GM12878 (cell line): ENCODE results near the gene NOM1. TPM values are rescaled to one million over a fixed set of nuclear protein-coding genes. Genes with fewer than 3 reads are reported as not detected.

Experiments used
- ATAC-seq: fragments of 200-7000 bp; cut with Tn5 transposase; 3 replicates; pipeline ENCODE4 v1.9.1; 2020; ENCODE audit warnings: mild to moderate bottlenecking, moderate library complexity
- BruUV-seq: library from RNA; stranded (reverse); fragments of 400-500 nt; replicated peaks from 2 replicates; lab custom pipeline; 2021; lab: Mats Ljungman, UMichigan
- CTCF ChIA-PET: fragments of 300-600 bp; sonication (Branson Sonifier 250); formaldehyde crosslinking; extraction: SDS; loops from one replicate; lab custom pipeline; 2021; ENCODE audit warnings: inconsistent platforms; lab: Yijun Ruan, JAX
- POLR2A ChIA-PET: fragments of 350-600 bp; formaldehyde crosslinking; extraction: SDS; loops from one replicate; lab custom pipeline; 2021; ENCODE audit warnings: inconsistent platforms; lab: Charles Lee
- RAD21 ChIA-PET: fragments of 300-600 bp; sonication (Branson Sonifier 250); formaldehyde crosslinking; loops from one replicate; lab custom pipeline; 2023; ENCODE audit warnings: antibody characterized with exemption; ENCODE audit not compliant: unreplicated experiment; lab: Charles Lee
- SMC1A ChIA-PET: fragments of 300-600 bp; sonication (Branson Sonifier 250); formaldehyde crosslinking; loops from one replicate; lab custom pipeline; 2023; ENCODE audit not compliant: unreplicated experiment, uncharacterized antibody; lab: Charles Lee
- DNase-seq: peaks from one replicate; pipeline ENCODE4 v3.0.0-alpha.2; 2011; ENCODE audit warnings: low read depth, low spot score
- FAIRE-seq: peaks from 3 replicates; lab custom pipeline; 2011; peaks lifted over from hg19 to GRCh38; lab: Jason Lieb, UNC
- H2AFZ ChIP-seq: 2 replicates; pipeline ENCODE4 v1.6.0; 2011; ENCODE audit warnings: low read depth, low read length, control low read depth; ENCODE audit not compliant: control insufficient read depth
- H3K27ac ChIP-seq: 2 replicates; pipeline ENCODE4 v1.5.1; 2011; ENCODE audit warnings: control low read depth; ENCODE audit not compliant: control insufficient read depth, insufficient read depth
- H3K27me3 ChIP-seq, 2 experiments: replicated peaks in 1 of 2; 2 replicates each; pipeline versions ENCODE4 v1.6.0 to v1.6.1; 2011; ENCODE audit warnings: low read length in 1 of 2; ENCODE audit not compliant: control insufficient read depth in 2 of 2, insufficient read depth in 2 of 2
- H3K36me3 ChIP-seq, 2 experiments: 2 replicates each; pipeline ENCODE4 v1.5.1; 2011; ENCODE audit warnings: low read length in 1 of 2; ENCODE audit not compliant: control insufficient read depth in 2 of 2, insufficient read depth in 2 of 2
- H3K4me1 ChIP-seq: 2 replicates; pipeline ENCODE4 v1.6.1; 2011; ENCODE audit warnings: mild to moderate bottlenecking, low read length, moderate library complexity, mixed read lengths; ENCODE audit not compliant: control insufficient read depth, insufficient read depth
- H3K4me2 ChIP-seq: 2 replicates; pipeline ENCODE4 v1.6.0; 2011; ENCODE audit warnings: control low read depth; ENCODE audit not compliant: control insufficient read depth, insufficient read depth
- H3K4me3 ChIP-seq: fragments of 200-600 bp; sonication (generic); 2 replicates; pipeline ENCODE4 v1.5.1; 2016
- H3K79me2 ChIP-seq: 2 replicates; pipeline ENCODE4 v1.6.0; 2011; ENCODE audit warnings: low read length; ENCODE audit not compliant: control insufficient read depth, insufficient read depth
- H3K9ac ChIP-seq: 2 replicates; pipeline ENCODE4 v1.8.0; 2011; ENCODE audit warnings: low read length, control low read depth, mixed read lengths; ENCODE audit not compliant: control insufficient read depth, insufficient read depth
- H3K9me3 ChIP-seq: replicated peaks from 3 replicates; pipeline ENCODE4 v1.5.1; 2011; ENCODE audit warnings: mild to moderate bottlenecking, low read length; ENCODE audit not compliant: control insufficient read depth, insufficient read depth
- H4K20me1 ChIP-seq: 2 replicates; pipeline ENCODE4 v1.6.0; 2011; ENCODE audit not compliant: control insufficient read depth, insufficient read depth
- CREM ChIP-seq: IDR thresholded peaks from 2 replicates; pipeline ENCODE4 v1.6.1; 2014; ENCODE audit warnings: antibody characterized with exemption, low read depth
- KLF5 ChIP-seq: fragments of 450-650 bp; IDR thresholded peaks from 2 replicates; pipeline ENCODE4 v1.6.1; 2014; ENCODE audit warnings: mild to moderate bottlenecking; ENCODE audit not compliant: partially characterized antibody
- MYC ChIP-seq: IDR thresholded peaks from 2 replicates; pipeline ENCODE4 v1.6.1; 2011; ENCODE audit warnings: mild to moderate bottlenecking, low read length, moderate library complexity, inconsistent platforms; ENCODE audit not compliant: insufficient read depth, insufficient replicate concordance, insufficient read length, severe bottlenecking
- SRF ChIP-seq, 2 experiments: IDR thresholded peaks; 2 replicates each; pipeline ENCODE4 v1.6.1; 2011; ENCODE audit warnings: low read depth in 2 of 2, low read length in 2 of 2, mild to moderate bottlenecking in 1 of 2, moderate library complexity in 1 of 2
- ZZZ3 ChIP-seq: IDR thresholded peaks from 2 replicates; pipeline ENCODE4 v1.6.1; 2011; ENCODE audit warnings: low read depth; ENCODE audit not compliant: control insufficient read depth, insufficient read length
- WGBS: methylation state at CpG from one replicate; pipeline ENCODE4 v1.1.6; 2016; ENCODE audit warnings: low lambda C conversion rate; ENCODE audit not compliant: insufficient replicate concordance, insufficient coverage; ENCODE audit errors: missing lambda C conversion rate; 5-methylcytosine and 5-hydroxymethylcytosine counted together
- in situ Hi-C: fragments of 300-500 bp; cut with MboI; formaldehyde crosslinking; loops from 9 replicates; pipeline ENCODE4 v1.14.3; 2018; ENCODE audit warnings: mixed read lengths
- intact Hi-C: fragments of 100-400 bp; cut with micrococcal nuclease; formaldehyde crosslinking; loops from one replicate; pipeline ENCODE4 v1.14.2; 2022; ENCODE audit not compliant: unreplicated experiment
- polyA plus RNA-seq, 11 experiments: library from polyadenylated mRNA; depleted of rRNA in 4 of 11; unstranded in 6 of 11; stranded (reverse) in 5 of 11; fragments of >200 nt; fragmentation: Nextera tagmentation in 4 of 11; fragmentation: Illumina TruSeq in 1 of 11; extraction: Ambion mirVana in 4 of 11; extraction: Trizol in 1 of 11; gene quantifications; 1 replicate in 1 of 11; 2 replicates in 10 of 11; pipeline versions ENCODE4 v1.2.1 to v1.2.3, GENCODE V29; 2011 to 2016; ENCODE audit warnings: inconsistent platforms in 2 of 11, missing spikeins in 2 of 11, low read depth in 1 of 11
- total RNA-seq, 4 experiments: library from RNA; depleted of rRNA in 3 of 4; stranded (reverse); fragments of >200 nt in 3 of 4; fragmentation: Illumina TruSeq in 1 of 4; extraction: Trizol in 1 of 4; gene quantifications; 2 replicates each; pipeline versions ENCODE4 v1.2.1 to v1.2.3, GENCODE V29; 2013 to 2021

The NOM1 gene
- total and polyA plus RNA-seq, 10 of the 15 experiments (the other 5 are each of a cell fraction or from before 2014, with no cell fraction given) = 2.9 to 21.3 (median 17.8) TPM

- Histone ChIP-seq H3K4me2 (no peak overlapping the region), H3K9ac (no peak overlapping the region), H4K20me1 (no peaks in the 10 kb centered on the region), H2AFZ (no peak overlapping the region), H3K4me3 (no peak overlapping the region), H3K27me3 (no peaks in the 10 kb centered on the region), H3K9me3 (no peaks in the 10 kb centered on the region), H3K36me3 (no peaks in the 10 kb centered on the region), H3K4me1 (no peaks in the 10 kb centered on the region), H3K27ac (no peak overlapping the region), H3K79me2 (no peaks in the 10 kb centered on the region)
- WGBS = 59% methylated on average over 27 of the region's 27 CpGs
- SMC1A ChIA-PET = interaction anchor here (1.1 kb wide), 1 partner anchor 15 kb away, joined by 7 read pairs; no protein-coding TSS in a partner anchor
- TF ChIP-seq KLF5 = no peak
- no peak for TF ChIP-seq MYC
- TF ChIP-seq CREM = no peak
- no peak for TF ChIP-seq SRF (IDR thresholded peaks at IDR 0.05; ENCODE audit: low read depth in 2 of 2, low read length in 2 of 2)
- TF ChIP-seq ZZZ3 = no peak
- ATAC-seq (no peak), DNase-seq (no peak), FAIRE-seq (no peak)
- intact Hi-C loops (no loop called here), in situ Hi-C loops (no loop called here)
- RAD21 ChIA-PET = no interaction called here
- BruUV-seq = no TSS peak
- POLR2A ChIA-PET = no interaction called here
- CTCF ChIA-PET = no interaction called here
Measured at GRCh38 chr7:156988343-156989185, 39.1 kb downstream of the NOM1 start.
